Erythroblast (primary cell): ENCODE data around the gene RBM10.
A peak's percentile ranks its signal among the peaks of the same experiment; 100 is the strongest.

Source experiments
- DNase-seq, 2 experiments: peaks; one replicate each; lab custom pipeline; 2025; lab: John Stamatoyannopoulos, UW
- GATA1 ChIP-seq: IDR thresholded peaks from 2 replicates; pipeline ENCODE4 v1.6.1; 2011; ENCODE audit warnings: low read depth, mild to moderate bottlenecking, control low read depth, low read length, moderate library complexity
- POLR2A ChIP-seq: IDR thresholded peaks from 2 replicates; pipeline ENCODE4 v1.6.1; 2011; ENCODE audit warnings: mild to moderate bottlenecking, low read length

The RBM10 gene

GRCh38 chrX:47143894-47144625, 961 bp upstream of the RBM10 start:
- peak; percentile 79 for DNase-seq
- TF ChIP-seq GATA1 (no peak), POLR2A (no peak)

GRCh38 chrX:47145395-47146120, 537 bp downstream of the RBM10 start:
- TF ChIP-seq POLR2A: peak; percentile 5
- TF ChIP-seq GATA1: no peak
- DNase-seq: no peak

GRCh38 chrX:47146121-47146935, 1.3 kb downstream of the RBM10 start:
- TF ChIP-seq POLR2A: no peak
- no peak for TF ChIP-seq GATA1
- peak; percentile 44 to 54 for DNase-seq

GRCh38 chrX:47146936-47147859, 2.2 kb downstream of the RBM10 start:
- TF ChIP-seq POLR2A: no peak
- TF ChIP-seq GATA1: no peak
- no peak for DNase-seq

- no peak for TF ChIP-seq GATA1
- TF ChIP-seq POLR2A: no peak
- no peak for DNase-seq
Measured at GRCh38 chrX:47148946-47149345, 3.9 kb downstream of the RBM10 start.

GRCh38 chrX:47151435-47151834, 6.4 kb downstream of the RBM10 start:
- no peak for TF ChIP-seq POLR2A
- no peak for TF ChIP-seq GATA1
- no peak for DNase-seq

- no peak for DNase-seq
- TF ChIP-seq GATA1: no peak
Measured at GRCh38 chrX:47156611-47157520, 11.8 kb downstream of the RBM10 start.

- no peak for TF ChIP-seq POLR2A
- TF ChIP-seq GATA1: no peak
- DNase-seq: no peak
Measured at GRCh38 chrX:47158131-47158530, 13.1 kb downstream of the RBM10 start.

GRCh38 chrX:47158781-47159180, 13.8 kb downstream of the RBM10 start:
- DNase-seq: no peak

GRCh38 chrX:47160781-47161180, 15.8 kb downstream of the RBM10 start:
- TF ChIP-seq GATA1 (no peak), POLR2A (no peak)
- no peak for DNase-seq

More at GRCh38 chrX:47158781-47159180, 13.8 kb downstream of the RBM10 start:
- TF ChIP-seq POLR2A (no peak), GATA1 (no peak)

- DNase-seq: no peak
- TF ChIP-seq POLR2A: no peak
- TF ChIP-seq GATA1: no peak
Measured at GRCh38 chrX:47162927-47163583, 18.0 kb downstream of the RBM10 start.

GRCh38 chrX:47164420-47164819, 19.4 kb downstream of the RBM10 start:
- TF ChIP-seq GATA1: no peak
- no peak for TF ChIP-seq POLR2A
- DNase-seq: no peak
